GM21786 (cell line): ENCODE measurements around the gene GFRA1.

Experiments
- ATAC-seq: cut with Tn5 transposase; IDR thresholded peaks from one replicate; pipeline ENCODE4 v1.9.1; 2021; ENCODE audit not compliant: unreplicated experiment

Gene GFRA1

DNA sequence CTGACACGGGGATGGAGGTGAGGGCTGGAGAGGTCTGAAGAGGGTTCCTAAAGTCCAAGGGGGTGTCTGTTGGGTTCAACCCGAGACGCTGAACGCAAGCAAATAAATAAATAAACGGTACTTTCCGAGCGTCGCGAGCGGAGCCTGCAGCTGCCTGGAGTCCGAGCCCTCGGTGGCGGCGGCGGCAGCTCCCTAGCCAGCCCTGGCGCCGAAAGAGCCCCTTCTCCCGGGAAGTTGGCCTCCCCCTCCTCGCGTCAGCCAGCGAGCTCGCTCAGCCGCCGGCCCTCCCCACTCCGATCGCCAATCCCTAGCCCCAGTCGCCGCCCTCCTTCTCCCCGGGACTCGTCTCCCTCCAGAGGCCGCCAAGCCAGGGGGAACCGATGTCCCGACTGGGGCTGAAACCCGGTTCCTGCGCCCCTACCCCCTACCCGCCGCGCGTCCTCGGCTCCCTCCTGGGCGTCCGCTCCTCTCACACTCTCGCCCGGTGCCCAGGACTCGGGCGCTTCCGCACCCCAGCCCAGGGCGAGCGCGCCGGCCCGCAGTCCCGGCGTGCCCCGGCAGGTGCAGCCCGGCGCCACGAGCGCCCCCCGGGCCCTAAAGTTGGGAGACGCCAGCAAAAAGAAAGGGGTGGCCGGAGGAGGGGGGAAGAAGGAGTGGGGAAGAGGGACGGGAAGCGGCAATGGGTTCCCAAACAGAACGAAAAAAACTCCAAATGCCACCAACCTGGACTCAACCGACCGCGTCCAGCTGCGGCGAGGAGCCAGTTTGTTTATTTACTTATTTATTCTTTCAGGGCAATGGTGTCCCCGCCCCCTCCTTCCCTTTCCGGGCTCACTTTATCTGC is at the start of gene GFRA1:
TSS of gene GFRA1 (minus strand) at position 767 of the 844 bp plus-strand sequence. CDS start 1,177 bp downstream, outside the sequence.
- no peak for ATAC-seq

DNA sequence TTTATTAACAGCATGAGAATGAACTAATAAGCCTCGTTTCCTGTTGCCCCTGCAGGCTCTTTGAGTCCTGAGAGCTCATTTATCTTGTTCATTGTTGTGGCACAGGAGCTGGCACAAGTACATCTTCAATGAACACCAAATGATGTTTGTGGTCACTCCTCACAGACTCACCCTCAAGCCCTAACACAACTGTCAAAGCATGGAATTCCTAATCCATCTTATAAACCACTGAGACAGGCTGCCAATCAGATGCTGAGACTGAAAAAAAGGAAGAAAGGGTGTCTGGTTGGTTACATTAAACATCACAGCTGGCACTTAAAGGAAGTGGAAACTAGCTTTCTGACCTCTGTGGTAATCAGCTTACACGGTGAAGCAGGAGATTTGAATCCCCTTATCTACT is 43.5 kb upstream of the GFRA1 start:
- ATAC-seq, result no peak

DNA sequence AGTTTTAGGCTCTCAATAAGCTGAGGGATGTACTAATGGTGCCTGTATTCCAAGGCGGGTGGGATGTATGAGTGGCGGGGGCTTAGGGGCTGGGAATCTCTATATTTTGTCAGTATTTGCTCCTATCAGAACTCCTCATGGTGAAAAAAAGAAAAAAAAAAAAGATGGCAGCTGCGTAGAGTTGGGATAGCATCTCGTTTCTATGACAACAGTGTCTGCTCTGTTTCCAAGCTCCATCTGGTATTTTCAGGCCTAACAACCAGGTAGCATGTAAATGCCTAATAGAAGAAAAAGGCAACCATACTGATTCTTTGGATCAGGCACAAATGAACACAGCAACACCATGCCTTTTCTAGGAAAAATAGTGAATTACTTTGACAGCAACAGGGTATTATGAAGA is 39.5 kb upstream of the GFRA1 start:
- no peak for ATAC-seq

DNA sequence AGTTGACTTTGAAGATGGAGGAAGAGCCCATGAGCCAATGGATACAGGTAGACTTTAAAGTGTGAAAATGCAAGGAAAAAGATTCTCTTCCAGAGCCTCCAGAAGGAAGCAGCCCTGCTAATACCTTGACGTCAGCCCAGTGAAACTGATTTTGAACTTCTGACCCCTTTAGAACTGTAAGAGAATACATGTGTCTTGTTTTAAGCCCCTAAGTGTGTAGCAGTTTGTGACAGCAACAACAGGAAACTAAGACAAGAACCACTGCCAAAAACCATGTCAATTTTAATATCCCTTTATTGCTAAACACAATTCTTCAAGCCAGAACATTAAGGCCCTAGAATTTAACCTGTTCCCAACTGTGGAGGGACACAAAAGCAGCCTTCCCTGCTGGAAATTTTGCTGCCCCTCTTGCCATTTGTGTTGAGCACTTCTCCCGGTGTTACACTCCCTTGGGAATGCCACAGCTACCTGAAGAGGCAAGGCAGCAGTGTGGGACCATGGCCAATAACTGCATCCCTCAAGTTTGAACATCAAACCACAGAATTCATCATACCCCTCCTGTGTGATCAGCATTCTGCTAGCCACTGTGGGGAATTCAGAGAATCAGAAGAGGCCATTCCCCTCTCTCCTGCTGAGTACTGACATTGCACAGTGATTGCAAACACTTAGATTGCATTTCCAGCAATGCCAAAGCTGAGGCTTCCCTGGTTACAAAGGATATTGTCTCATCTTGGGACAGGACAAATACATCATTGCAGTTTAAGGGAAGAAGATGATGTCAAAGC is 38.9 kb upstream of the GFRA1 start:
- ATAC-seq, result no peak

DNA sequence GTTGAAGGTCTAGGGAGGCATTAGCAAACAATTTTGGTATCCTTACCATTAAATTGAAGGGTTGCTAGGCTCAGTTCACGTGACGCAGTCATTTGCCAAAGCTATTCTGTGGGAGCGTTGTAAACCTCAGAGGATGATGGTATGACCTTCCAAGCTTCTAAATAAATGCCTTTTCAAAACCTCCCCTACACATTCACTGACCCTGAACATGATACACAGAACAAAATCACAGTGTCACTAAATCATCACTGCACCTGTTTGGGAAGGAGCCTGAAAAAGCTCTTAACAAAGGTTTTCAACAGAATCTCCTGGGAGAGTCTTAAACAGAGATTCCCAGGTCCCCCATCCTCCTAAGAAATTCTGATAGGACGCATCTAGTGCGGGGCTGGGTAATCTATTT is 38.0 kb upstream of the GFRA1 start:
- ATAC-seq, result no peak

- ATAC-seq, result no peak
These were observed 34.4 kb upstream of the GFRA1 start for GRCh38 chr10:116307455-116307854.

GRCh38 chr10:116306847-116307246 is 33.8 kb upstream of the GFRA1 start:
- no peak for ATAC-seq

- ATAC-seq, result no peak
These were observed 31.9 kb upstream of the GFRA1 start for GRCh38 chr10:116304923-116305322.

- no peak for ATAC-seq
These were observed 27.5 kb upstream of the GFRA1 start for GRCh38 chr10:116300542-116300941.

DNA sequence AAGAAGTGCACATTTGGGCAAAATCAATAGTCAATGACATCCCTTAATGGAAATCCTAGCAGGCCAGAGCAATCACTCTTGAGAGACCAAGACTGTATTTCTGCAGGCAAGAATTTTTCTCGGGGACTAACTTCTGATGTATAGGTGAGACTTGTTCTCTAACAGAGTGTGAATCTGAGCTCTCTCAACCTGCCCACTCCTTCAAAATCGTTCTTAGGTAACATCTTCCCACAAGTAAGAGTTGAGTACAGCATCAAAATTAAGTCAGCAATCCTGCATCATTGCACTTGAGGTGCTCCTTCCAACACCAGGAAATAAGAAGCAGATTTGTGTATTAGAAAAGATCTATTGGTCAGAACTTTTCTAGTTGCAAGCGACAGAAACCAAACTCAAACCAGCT is 25.6 kb upstream of the GFRA1 start:
- ATAC-seq, result no peak

DNA sequence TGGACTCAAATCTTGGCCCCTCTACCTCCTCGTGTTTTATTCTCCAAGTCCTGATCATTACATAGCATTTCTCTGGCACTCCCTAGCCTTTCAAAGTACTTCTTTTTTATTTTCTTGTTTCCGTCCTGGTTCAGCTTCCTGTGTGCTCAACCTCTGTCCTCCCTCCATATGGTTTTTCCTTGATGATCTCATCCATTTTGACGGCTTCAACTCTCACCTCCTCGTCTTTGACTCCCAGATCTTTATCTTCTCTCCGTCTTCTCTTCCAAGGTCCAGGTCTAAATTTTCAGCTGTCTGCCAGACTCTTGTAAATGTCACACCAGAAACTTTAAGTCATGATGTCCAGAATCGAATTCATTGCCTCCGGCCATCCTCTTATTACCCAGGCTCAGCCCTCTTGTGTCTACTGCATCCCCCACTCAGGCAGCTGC is 23.3 kb upstream of the GFRA1 start:
- ATAC-seq, result no peak

DNA sequence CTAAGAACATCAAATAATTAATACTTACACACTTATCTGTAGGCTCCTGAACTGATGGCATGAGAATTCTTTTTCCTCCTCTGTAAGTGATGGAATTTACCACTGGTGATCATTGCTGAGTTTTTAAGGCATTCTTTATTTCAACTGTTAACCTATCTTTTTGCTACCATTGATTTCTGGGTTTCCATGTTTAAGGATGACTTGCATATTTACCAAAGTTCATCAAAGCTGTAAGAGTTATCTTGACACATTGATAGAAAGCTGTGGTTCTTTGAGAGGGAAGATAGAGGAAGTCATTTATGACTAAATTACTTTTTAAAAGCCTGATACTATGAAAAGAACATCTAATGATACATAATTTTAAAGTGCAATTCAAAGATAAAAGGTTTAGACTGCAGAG is 19.5 kb upstream of the GFRA1 start:
- ATAC-seq, result no peak

DNA sequence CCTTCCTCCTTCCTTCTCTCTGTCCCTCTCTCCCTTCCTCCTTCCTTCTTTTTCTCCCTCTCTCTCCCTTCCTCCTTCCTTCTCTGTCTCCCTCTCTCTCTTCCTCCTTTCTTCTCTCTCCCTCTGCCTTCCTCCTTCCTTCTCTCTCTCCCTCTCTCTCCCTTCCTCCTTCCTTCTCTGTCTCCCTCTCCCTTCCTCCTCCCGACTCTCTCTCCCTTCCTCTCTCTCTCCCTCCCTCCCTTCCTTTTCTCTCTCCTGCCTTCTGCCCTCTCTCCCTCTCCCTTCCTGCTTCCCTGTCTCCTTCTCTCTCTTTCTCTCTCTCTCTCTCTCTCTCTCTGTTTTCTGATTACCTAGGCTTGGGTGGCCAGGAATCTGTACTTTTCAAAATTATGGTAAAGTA is 16.6 kb upstream of the GFRA1 start:
- ATAC-seq, result no peak

- no peak for ATAC-seq
These were observed 15.0 kb upstream of the GFRA1 start for GRCh38 chr10:116287906-116288501.

- ATAC-seq, result no peak
These were observed 13.7 kb upstream of the GFRA1 start for GRCh38 chr10:116286626-116287200.

GRCh38 chr10:116281775-116282174 is 8.8 kb upstream of the GFRA1 start:
- no peak for ATAC-seq

DNA sequence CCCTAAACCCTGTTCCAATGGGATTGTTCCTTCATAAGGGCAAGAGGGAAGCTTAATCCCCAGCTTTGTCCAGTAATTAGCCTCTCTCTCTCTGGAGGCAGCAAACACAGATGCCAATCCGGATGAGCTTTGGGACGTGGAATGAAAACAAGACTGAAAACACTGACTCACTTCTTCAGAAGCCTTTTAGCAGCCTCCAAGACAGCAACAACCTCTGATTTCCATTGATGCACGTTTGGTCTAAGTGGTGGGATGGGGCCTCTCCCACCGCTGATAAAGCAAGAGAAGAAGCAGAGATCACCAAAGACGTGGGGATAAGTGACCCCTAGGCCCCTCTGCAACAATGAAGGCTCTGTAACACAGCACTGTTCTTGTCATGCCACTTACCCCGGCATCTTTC is 5.8 kb upstream of the GFRA1 start:
- no peak for ATAC-seq

DNA sequence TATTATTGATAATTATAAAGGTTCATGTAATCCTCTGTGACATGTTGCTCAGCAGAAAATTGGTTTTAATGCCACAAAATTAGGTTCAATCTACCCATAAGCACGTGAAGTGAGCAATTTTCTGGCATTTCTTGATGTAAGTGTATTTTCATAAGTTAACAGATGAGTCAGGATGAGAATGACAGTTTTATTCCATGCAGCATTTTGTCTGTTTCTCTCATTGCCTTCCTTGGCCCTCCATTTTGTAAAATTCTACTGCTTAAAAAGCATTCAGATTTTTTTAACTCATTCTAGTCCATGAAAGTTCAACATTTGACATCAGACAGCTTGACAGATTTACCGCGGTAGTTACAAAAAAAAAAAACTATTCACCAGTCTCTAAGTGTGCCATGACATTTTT is 4.0 kb upstream of the GFRA1 start:
- ATAC-seq, result no peak

GRCh38 chr10:116274064-116274904 is 1.3 kb upstream of the GFRA1 start:
- ATAC-seq, result no peak

GRCh38 chr10:116271593-116272439 is 1.2 kb downstream of the GFRA1 start:
- no peak for ATAC-seq
